GM18520 (cell line): ENCODE results near the gene CDKN2B-AS1.

Experiments used
- ATAC-seq: cut with Tn5 transposase; IDR thresholded peaks from one replicate; pipeline ENCODE4 v1.9.1; 2021; ENCODE audit not compliant: unreplicated experiment

CDKN2B-AS1 gene

DNA sequence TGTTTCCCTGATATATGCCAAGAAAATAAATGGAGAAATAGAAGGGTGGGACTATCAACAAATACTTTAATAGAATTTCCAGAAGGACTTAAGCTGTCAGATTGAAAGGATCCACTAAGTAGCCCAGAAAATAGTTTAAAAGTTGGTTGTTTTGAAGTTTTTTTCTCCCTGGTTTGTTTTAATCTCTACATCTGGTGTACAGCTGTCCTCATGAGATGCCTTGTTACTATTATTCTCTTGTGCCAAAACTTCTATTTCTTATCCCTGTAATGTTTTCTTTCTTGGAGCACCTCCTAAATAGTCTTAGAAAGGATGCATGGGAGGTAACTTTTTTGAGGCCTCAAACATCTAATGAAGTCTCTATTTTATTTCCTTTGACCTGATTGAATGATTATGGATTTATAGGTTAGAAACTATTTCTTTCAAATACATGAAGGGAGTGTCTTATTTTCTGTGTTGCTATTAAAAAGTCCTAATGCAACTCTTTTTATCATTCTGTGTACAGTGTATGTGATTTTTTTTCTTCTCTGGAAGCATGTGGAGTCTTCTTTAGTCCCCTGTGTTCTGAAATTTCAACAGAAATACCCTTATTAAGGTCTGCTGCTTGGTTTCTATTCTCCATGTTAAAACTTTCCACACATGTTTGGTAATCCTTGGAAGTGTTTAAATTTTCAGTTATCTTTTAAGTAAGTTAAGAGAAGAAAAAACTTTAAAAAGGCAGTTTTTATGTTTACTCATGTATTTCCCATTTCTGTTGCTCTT lies 154.5 kb downstream of the CDKN2B-AS1 start:
- ATAC-seq: no peak

- no peak for ATAC-seq
Measured at GRCh38 chr9:22154064-22154463, 159.5 kb downstream of the CDKN2B-AS1 start.

- no peak for ATAC-seq
Measured at GRCh38 chr9:22156586-22156985, 162.0 kb downstream of the CDKN2B-AS1 start.

DNA sequence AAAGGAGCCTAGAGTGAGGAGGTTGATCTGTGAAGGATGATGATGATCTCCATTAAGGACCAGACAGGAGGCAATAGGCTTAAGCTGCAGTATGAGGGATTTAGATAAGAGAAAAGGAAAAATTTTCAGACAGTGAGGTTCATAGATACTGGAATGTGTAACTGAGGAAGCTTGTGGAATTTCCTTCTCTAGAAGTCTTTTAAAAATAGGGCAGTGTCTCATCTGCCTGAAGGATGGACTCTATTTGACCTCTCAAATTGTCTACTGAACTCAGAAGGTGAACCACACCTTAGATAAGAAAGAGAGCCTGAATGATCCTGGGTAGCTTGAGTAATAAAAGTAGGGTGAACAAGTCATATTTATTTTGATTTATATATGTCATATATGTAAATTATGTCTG lies 162.7 kb downstream of the CDKN2B-AS1 start:
- no peak for ATAC-seq

- ATAC-seq: no peak
Measured at GRCh38 chr9:22157828-22158227, 163.2 kb downstream of the CDKN2B-AS1 start.

- no peak for ATAC-seq
Measured at GRCh38 chr9:22158271-22158670, 163.7 kb downstream of the CDKN2B-AS1 start.

DNA sequence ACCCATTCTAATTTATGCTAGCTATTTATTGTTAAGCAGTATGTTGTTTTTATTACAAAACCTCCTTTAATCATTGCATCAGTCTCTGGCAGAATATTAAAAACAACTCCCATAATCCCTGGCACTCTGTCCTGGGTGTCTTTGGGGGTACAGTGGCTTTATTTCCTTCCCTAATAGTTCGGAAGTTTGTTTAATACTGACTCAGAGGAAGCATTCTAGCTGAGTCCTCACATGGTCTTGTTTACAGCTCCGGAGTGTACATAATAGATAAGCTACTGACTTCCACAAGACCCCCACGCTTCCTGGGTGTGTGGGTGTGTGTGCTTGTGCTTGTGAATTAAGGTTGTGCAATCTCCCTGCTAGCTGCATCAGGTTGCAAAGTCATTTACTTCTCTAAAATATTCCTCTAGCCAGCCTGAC lies 164.3 kb downstream of the CDKN2B-AS1 start:
- no peak for ATAC-seq

GRCh38 chr9:22159586-22159985 lies 165.0 kb downstream of the CDKN2B-AS1 start:
- ATAC-seq: no peak

DNA sequence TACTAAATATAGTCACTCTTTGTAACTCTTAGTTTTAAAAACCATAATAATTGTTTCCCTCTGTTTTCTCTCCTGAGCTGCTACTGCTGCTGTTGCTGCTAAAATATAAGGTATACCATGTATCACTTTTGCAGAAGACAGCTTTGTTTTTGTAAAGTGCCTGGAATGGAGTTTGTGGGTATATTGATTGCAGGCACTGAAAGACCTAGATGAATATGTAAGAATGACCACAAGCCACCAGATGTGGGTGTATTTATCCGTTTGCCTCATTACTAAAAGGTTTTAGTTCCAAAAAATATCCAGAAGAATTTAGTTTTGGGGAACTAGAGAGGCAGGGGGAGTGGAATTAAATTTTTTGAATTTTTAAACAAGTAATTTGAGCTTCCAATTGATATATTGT lies 165.6 kb downstream of the CDKN2B-AS1 start:
- ATAC-seq: no peak

- ATAC-seq: no peak
Measured at GRCh38 chr9:22165144-22165543, 170.6 kb downstream of the CDKN2B-AS1 start.

DNA sequence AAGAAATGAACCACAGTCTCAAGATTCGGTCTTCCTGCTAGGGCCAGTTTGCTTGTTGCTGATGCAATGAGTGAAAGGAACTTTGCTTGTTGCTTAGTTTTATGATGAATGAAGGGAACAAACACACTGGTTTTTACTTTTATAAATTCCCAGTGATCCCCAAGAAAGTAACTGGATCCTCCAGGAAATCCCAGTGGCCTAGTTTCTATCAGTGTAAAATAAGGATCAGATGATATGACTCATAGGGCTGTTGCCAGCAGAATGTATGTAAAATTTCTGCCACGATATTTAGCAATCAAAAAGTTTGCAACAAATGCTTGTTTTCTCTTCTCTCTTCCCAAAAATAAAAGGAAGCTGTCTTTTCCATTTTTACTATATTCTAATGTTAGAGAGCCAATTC lies 174.7 kb downstream of the CDKN2B-AS1 start:
- no peak for ATAC-seq

- no peak for ATAC-seq
Measured at GRCh38 chr9:22169727-22170503, 175.3 kb downstream of the CDKN2B-AS1 start.
